A673 (cell line): ENCODE results near the gene USP31. TPM values are rescaled to one million over a fixed set of nuclear protein-coding genes. Genes with fewer than 3 reads are reported as not detected.

Experiments
- BruUV-seq: library from RNA; stranded (reverse); fragments of 400-500 nt; replicated peaks from 2 replicates; lab custom pipeline; 2021; lab: Mats Ljungman, UMichigan
- CTCF ChIA-PET: fragments of 300-600 bp; sonication (Branson Sonifier 250); formaldehyde crosslinking; loops from one replicate; lab custom pipeline; 2022; ENCODE audit warnings: antibody characterized with exemption; lab: Charles Lee
- POLR2A ChIA-PET: fragments of 300-600 bp; sonication (Branson Sonifier 250); formaldehyde crosslinking; loops from one replicate; lab custom pipeline; 2022; ENCODE audit warnings: antibody characterized with exemption; ENCODE audit not compliant: low non-redundant PET; lab: Charles Lee
- DNase-seq: peaks from one replicate; pipeline ENCODE4 v3.0.0-alpha.2; 2015; ENCODE audit warnings: low spot score
- H3K27ac ChIP-seq: fragments of 200-600 bp; sonication (generic); 2 replicates; pipeline ENCODE4 v1.5.1; 2016; ENCODE audit warnings: mixed run types, low read depth, mild to moderate bottlenecking, mixed read lengths, antibody characterized with exemption, low read length; ENCODE audit not compliant: poor library complexity, severe bottlenecking
- H3K27me3 ChIP-seq: fragments of 200-600 bp; sonication (generic); replicated peaks from 2 replicates; pipeline ENCODE4 v1.6.1; 2017; ENCODE audit warnings: mixed run types, low read depth, mild to moderate bottlenecking, mixed read lengths, antibody characterized with exemption, low read length; ENCODE audit not compliant: insufficient read depth, poor library complexity
- H3K36me3 ChIP-seq: fragments of 200-600 bp; sonication (generic); 2 replicates; pipeline ENCODE4 v1.6.1; 2016; ENCODE audit warnings: mixed run types, mild to moderate bottlenecking, mixed read lengths, antibody characterized with exemption, low read length; ENCODE audit not compliant: insufficient read depth, poor library complexity, severe bottlenecking
- H3K4me1 ChIP-seq: fragments of 200-600 bp; sonication (generic); 2 replicates; pipeline ENCODE4 v1.6.1; 2017; ENCODE audit warnings: mixed run types, mild to moderate bottlenecking, mixed read lengths, antibody characterized with exemption, low read length; ENCODE audit not compliant: insufficient read depth, poor library complexity, severe bottlenecking
- H3K4me3 ChIP-seq: fragments of 200-600 bp; sonication (generic); 2 replicates; pipeline ENCODE4 v1.5.1; 2016; ENCODE audit warnings: low read depth, mixed run types, mild to moderate bottlenecking, mixed read lengths, low read length; ENCODE audit not compliant: poor library complexity, severe bottlenecking
- H3K9me3 ChIP-seq: fragments of 200-600 bp; sonication (generic); 2 replicates; pipeline ENCODE4 v1.6.1; 2016; ENCODE audit warnings: mixed run types, low read depth, mild to moderate bottlenecking, mixed read lengths, antibody characterized with exemption, low read length; ENCODE audit not compliant: poor library complexity, severe bottlenecking
- EZH2 ChIP-seq: fragments of 200-600 bp; sonication (generic); IDR thresholded peaks from 2 replicates; pipeline ENCODE4 v1.6.1; 2017; ENCODE audit warnings: borderline replicate concordance, low read depth, mild to moderate bottlenecking, mixed read lengths, antibody characterized with exemption, low read length; ENCODE audit not compliant: poor library complexity, severe bottlenecking
- intact Hi-C: fragments of 100-400 bp; cut with micrococcal nuclease; formaldehyde crosslinking; loops from one replicate; pipeline ENCODE4 v1.10.0; 2022; ENCODE audit not compliant: unreplicated experiment
- total RNA-seq: library from RNA; stranded (reverse); gene quantifications from 2 replicates; pipeline ENCODE4 v1.2.3, GENCODE V29; 2021
- TF ChIP-seq, protein P1 (sequence below): fragments of 300-800, 200-600 bp; sonication (generic); conservative IDR thresholded peaks from 2 replicates; pipeline ENCODE4 v1.5.1; 2017; ENCODE audit warnings: low read depth, mild to moderate bottlenecking, antibody characterized with exemption, low read length, moderate library complexity, mixed read lengths

Gene USP31
- total RNA-seq, 1 experiment from 2014 or later: 34.4 TPM

DNA sequence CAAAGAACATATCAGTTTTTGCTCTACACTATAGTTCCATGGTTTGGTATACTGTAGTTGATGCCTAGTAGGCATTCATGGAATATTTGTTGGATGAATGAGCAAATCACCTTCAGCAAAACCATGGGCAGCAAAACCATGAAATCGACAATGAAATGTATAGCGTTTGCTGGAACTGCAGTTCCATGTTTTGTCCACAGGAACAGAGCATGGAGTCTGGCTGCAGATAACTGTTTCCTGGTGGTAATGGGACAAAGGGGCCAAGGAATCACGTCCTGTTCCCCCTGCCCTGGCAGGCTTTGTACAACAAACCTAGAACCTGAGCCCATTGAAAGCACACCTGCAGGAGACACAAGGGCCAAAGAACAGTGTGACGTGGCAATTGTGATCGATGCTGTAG, 101.1 kb downstream of the USP31 start:
- Histone ChIP-seq H3K4me1 (no peaks in the 10 kb centered on the region), H3K36me3 (no peaks in the 10 kb centered on the region), H3K9me3 (peaks cover 5% of the 10 kb centered on the region), H3K4me3 (no peak overlapping the region), H3K27me3 (peaks cover 7% of the 10 kb centered on the region), H3K27ac (no peak overlapping the region)
- no TSS peak for BruUV-seq
- ChIA-PET POLR2A (no interaction called here), CTCF (no interaction called here)
- intact Hi-C loops: no loop called here
- no peak for DNase-seq
- TF ChIP-seq EZH2: no peak
- TF ChIP-seq, protein P1, sequence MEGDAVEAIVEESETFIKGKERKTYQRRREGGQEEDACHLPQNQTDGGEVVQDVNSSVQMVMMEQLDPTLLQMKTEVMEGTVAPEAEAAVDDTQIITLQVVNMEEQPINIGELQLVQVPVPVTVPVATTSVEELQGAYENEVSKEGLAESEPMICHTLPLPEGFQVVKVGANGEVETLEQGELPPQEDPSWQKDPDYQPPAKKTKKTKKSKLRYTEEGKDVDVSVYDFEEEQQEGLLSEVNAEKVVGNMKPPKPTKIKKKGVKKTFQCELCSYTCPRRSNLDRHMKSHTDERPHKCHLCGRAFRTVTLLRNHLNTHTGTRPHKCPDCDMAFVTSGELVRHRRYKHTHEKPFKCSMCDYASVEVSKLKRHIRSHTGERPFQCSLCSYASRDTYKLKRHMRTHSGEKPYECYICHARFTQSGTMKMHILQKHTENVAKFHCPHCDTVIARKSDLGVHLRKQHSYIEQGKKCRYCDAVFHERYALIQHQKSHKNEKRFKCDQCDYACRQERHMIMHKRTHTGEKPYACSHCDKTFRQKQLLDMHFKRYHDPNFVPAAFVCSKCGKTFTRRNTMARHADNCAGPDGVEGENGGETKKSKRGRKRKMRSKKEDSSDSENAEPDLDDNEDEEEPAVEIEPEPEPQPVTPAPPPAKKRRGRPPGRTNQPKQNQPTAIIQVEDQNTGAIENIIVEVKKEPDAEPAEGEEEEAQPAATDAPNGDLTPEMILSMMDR: 0 out of 2 replicates have a peak, but pooled peaks have one; percentile 14

DNA sequence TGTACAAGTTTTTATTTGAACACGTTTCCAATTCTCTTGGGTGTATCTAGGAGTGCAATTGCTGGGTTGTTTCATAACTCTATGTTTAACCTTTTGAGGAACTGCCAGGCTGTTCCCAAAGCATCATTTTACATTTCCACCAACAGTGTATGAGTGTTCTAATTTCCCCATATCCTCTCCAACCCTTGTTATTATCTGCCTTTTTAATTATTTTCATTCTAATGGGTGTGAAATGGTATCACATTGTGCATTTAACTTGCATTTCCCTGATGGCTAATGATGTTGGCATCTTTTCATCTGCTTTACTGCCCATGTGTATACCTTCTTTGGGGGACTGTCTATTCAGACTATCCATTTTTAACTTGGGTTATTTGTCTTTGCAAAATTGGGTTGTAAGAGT, 104.2 kb downstream of the USP31 start:
- Histone ChIP-seq H3K27me3 (no peaks in the 10 kb centered on the region), H3K36me3 (no peaks in the 10 kb centered on the region), H3K4me3 (no peak overlapping the region), H3K27ac (no peak overlapping the region), H3K9me3 (peaks cover 5% of the 10 kb centered on the region), H3K4me1 (no peaks in the 10 kb centered on the region)
- CTCF ChIA-PET: no interaction called here
- TF ChIP-seq, protein P1: no peak
- TF ChIP-seq EZH2: no peak
- intact Hi-C loops: no loop called here
- no TSS peak for BruUV-seq
- POLR2A ChIA-PET: no interaction called here
- no peak for DNase-seq

DNA sequence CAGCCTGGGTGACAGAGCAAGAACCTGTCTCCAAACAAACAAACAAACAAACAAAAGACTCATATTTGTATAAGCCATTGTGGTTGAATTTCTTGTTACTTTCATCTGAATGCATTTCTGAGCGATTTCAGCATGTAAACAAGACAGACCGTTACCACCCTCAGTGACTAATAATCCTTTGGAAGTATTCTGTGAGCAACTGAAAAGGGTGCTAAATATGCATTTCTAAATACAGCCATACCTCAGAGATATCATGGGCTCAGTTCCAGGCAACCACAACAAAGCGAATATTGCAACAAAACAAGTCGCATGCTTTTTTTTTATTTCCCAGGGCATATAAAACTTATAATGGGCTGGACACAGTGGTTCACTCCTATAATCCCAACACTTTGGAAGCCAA, 109.0 kb downstream of the USP31 start:
- H3K9me3 ChIP-seq: peaks cover 5% of the 10 kb centered on the region
- TF ChIP-seq, protein P1: no peak
- TF ChIP-seq EZH2: no peak
- H3K4me3 ChIP-seq: no peak overlapping the region
- CTCF ChIA-PET: no interaction called here
- no peaks in the 10 kb centered on the region for H3K36me3 ChIP-seq
- intact Hi-C loops: no loop called here
- H3K27ac ChIP-seq: no peak overlapping the region
- H3K27me3 ChIP-seq: no peaks in the 10 kb centered on the region
- H3K4me1 ChIP-seq: no peaks in the 10 kb centered on the region
- no peak for DNase-seq
- BruUV-seq: no TSS peak
- POLR2A ChIA-PET: no interaction called here
